ENCODE measurements around the gene MICB.

DNA sequence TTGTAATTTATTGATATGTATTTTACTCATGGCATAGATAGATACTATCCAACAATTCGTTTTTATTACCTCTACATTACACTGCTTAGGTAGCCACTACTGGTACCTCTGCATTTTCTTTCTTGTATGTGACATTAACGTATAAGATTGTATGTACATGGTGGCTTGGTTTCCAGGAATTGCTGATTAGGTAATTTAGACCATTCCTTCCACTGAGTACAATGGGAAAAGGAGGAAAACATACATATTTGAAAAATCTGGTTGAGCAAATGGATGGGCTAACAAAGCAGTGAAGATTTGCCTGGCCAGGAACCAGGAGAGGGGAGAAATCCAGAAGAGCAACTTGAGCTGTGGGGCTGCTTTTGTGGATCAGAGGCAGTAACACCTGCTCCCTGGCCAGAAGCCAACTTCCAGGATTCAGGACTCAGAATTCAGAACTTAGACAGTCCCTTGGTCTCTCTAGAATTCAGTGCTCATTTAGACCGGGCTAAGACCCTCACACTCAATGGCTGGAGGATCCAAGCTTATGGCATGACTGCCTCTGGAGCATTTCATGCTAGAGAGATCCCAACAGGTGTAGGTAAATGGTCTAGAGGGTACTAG, 17.9 kb upstream of the MICB start:
- TF ChIP-seq, protein P1, sequence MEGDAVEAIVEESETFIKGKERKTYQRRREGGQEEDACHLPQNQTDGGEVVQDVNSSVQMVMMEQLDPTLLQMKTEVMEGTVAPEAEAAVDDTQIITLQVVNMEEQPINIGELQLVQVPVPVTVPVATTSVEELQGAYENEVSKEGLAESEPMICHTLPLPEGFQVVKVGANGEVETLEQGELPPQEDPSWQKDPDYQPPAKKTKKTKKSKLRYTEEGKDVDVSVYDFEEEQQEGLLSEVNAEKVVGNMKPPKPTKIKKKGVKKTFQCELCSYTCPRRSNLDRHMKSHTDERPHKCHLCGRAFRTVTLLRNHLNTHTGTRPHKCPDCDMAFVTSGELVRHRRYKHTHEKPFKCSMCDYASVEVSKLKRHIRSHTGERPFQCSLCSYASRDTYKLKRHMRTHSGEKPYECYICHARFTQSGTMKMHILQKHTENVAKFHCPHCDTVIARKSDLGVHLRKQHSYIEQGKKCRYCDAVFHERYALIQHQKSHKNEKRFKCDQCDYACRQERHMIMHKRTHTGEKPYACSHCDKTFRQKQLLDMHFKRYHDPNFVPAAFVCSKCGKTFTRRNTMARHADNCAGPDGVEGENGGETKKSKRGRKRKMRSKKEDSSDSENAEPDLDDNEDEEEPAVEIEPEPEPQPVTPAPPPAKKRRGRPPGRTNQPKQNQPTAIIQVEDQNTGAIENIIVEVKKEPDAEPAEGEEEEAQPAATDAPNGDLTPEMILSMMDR (IDR thresholded peaks at IDR 0.05): no peak
- TF ChIP-seq POLR2AphosphoS5 (IDR thresholded peaks at IDR 0.05) (no peak), POLR2A (IDR thresholded peaks at IDR 0.05) (no peak)

Data from breast epithelium (tissue), 3 donors.